ENCODE data around the gene TMEM45A.
"Not testable (repeated sequence)": the region's sequence is repeated elsewhere in the genome, so short reads cannot be mapped to it uniquely, and the experiment has no call there.

TMEM45A gene

DNA sequence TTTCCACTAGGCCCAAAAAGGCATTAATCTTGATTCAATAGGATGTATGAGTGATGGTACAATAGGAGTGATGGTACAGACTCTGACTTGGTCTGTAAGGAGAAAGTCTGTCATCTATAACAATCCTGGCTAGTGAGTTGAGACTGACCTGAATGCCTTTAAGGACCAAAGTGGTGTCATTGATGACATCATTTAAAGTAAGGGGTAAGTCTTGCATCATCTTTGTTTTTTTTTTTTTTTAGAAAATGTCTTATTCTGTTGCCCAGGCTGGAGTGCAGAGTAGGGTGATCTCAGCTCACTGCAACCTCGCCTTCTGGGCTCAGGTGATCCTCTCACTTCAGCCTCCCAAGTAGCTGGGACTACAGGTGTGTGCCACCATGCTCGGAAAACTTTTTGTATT is 5.6 kb upstream of the TMEM45A start:
- no peak for DNase-seq (ENCODE audit: low spot score)

GRCh38 chr3:100489118-100489517 is 3.3 kb upstream of the TMEM45A start:
- no peak for DNase-seq (ENCODE audit: low spot score)

- no peak for DNase-seq (ENCODE audit: low spot score)
These were observed 4.4 kb downstream of the TMEM45A start for GRCh38 chr3:100496711-100497261.

DNA sequence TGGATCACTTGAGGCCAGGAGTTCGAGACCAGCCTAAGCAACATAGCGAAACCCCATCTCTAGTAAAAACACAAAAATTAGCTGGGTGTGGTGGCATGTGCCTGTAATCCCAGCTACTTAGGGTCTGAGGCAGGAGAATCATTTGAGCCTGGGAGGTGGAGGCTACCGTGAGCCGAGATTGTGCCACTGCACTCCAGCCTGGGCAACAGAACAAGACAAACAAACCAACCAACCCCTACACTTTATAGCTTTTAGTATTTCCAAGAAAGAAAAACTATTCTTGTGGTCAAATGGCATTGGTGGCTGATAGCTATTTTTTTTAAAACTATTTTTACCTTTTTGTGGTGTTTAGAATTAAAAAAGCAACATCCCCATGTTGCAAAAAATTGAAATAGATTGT is 7.2 kb downstream of the TMEM45A start:
- DNase-seq (ENCODE audit: low spot score): no peak

GRCh38 chr3:100500320-100500880 is 8.0 kb downstream of the TMEM45A start:
- DNase-seq (ENCODE audit: low spot score): no peak

GRCh38 chr3:100503448-100503847 is 11.0 kb downstream of the TMEM45A start:
- DNase-seq (ENCODE audit: low spot score): no peak

DNA sequence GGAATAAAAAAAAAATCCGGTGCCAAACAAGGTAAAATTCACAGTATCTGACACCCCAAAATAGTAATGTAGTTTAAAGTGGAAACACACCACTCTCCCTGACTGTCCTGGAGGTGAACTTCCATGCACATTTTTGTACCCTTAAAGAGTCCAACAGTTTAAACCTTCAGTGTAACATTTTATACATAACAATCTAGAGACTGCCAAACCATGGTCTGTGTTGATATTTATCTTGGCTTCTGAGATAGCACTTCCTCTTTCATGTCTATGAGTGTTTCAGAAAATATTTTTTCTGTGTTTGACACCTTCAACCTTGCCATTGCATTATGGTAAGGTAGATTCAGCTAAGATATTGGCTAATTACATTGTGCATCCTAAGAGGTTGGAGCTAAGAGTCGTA is 13.9 kb downstream of the TMEM45A start:
- DNase-seq (ENCODE audit: low spot score): no peak

DNA sequence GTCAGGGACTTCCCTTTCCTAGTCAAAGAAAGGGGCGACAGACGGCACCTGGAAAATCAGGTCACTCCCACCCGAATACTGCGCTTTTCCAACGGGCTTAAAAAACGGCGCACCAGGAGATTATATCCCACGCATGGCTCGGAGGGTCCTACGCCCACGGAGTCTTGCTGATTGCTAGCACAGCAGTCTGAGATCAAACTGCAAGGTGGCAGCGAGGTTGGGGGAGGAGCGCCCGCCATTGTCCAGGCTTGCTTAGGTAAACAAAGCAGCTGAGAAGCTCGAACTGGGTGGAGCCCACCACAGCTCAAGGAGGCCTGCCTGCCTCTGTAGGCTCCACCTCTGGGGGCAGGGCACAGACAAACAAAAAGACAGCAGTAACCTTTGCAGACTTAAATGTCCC is 17.4 kb downstream of the TMEM45A start:
- not testable (repeated sequence) for DNase-seq (ENCODE audit: low spot score)

DNA sequence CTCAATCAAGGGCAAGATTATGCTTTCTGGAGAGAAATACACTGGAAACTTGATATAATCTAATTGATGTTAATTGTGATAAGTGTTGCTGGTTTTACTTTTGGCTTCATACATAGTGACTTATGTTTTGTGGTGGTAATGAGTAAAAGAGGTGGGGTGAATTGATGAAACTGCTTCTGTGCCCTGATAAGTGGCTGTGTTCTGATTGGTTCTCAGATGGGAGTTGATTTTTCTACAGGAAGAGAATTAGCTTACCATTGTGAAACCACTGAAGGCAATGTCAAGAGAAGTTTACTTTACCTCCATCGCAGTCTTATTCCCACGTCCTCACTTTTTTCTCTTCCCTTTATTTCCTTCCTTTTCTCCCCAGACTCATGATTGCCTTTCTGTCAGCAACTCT is 23.8 kb downstream of the TMEM45A start:
- DNase-seq (ENCODE audit: low spot score): no peak

DNA sequence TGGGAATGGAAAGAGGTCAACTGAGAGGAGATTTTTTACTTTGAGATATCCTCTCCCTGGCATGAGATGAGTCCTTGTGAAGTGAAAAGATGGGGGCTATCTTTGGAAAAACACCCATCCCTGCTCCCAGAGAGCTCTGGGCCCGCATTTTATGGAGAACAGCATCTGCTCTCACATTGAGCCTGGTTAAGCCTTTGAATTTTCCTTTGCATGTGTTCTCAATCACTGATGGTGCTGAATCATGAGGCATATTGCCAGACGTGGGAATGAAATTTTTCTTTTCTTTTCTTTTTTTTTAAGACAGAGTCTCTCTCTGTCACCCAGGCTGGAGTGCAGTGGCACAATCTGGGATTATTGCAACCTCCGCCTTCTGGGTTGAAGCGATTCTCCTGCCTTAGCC is 24.4 kb downstream of the TMEM45A start:
- DNase-seq (ENCODE audit: low spot score): no peak

GRCh38 chr3:100517276-100517675 is 24.9 kb downstream of the TMEM45A start:
- DNase-seq (ENCODE audit: low spot score): no peak

GRCh38 chr3:100518244-100518643 is 25.8 kb downstream of the TMEM45A start:
- DNase-seq (ENCODE audit: low spot score): no peak

DNA sequence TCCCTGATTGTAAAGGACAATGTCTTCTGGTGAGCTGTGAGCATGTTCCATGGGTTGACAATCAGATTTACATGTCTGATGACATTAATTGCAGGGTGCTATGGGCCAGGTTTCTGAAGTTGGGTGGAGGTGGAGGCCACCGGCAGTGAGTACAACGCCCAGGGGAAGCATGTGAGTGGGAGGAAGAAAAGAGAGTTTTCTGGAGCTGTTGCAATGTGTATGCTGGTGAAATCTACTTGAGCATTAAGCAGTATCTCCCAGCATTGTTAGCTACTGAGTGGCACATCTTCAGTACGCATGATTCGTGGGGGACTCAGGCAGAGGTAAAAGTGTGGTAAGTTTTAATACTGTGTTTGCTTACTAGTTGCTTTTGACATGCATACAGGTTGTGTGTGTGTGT is 26.6 kb downstream of the TMEM45A start:
- DNase-seq (ENCODE audit: low spot score): no peak

GRCh38 chr3:100521439-100521845 is 29.0 kb downstream of the TMEM45A start:
- DNase-seq (ENCODE audit: low spot score): no peak

DNA sequence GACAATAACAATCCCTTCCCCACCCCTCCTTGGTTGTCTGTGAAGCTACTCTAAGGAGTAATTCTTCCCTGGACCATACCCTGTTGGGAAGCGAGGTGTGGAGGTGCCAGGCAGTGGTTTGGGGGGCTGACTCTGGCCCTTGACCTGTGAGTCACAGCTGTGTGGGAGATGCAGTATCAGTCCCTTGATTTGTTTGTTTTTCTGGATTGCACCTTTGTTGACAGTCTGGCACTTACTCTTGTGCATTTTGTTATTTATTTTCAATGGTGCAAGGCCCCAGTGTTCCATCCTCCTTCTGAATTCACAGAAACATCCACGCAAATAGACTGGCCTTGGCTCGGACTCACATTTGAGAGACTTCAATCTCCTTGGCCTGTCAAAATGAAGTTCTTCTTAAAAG is 29.7 kb downstream of the TMEM45A start:
- DNase-seq (ENCODE audit: low spot score): no peak

- no peak for DNase-seq (ENCODE audit: low spot score)
These were observed 30.8 kb downstream of the TMEM45A start for GRCh38 chr3:100523050-100523760.

DNA sequence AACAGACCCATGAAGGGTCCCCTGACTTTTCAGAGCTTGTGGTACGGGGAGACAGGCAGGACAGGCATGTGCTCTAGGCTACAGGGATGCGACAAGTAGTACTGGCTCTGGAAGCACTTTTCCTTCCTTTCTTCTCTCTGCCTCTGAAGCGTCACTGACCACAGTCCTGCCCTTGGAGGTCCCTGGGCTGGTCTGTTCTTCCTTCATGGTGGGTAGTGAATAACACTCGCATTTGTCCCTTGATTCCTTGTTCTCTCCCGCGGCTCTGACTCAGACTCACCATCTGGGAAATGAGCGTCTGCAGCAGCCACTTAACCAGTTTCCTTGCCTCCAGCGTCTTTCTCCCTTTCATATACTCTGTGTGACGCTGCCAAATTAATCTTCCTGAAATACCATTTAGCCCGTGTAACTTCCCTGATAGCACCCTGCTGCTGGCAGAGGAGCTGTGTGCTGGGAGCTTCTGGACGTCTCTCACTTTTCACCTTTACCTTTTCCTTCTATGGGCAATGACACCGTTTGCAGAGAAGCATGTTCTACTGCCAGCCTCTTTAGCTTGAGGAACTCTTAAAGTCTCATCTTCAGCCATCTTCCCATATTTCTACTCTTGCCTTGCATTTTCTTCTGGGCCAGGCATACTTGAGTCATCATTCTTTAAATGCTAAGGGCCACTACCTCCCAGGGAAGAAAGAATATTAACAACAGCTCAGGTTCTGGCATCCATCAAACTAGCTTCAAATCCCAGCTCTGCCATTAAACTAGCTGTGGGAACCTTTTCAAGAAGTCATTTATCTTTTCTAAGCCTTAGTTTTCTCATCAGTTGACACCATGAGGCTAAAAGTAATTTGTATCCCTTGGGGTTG is 33.6 kb downstream of the TMEM45A start:
- no peak for DNase-seq (ENCODE audit: low spot score)

DNA sequence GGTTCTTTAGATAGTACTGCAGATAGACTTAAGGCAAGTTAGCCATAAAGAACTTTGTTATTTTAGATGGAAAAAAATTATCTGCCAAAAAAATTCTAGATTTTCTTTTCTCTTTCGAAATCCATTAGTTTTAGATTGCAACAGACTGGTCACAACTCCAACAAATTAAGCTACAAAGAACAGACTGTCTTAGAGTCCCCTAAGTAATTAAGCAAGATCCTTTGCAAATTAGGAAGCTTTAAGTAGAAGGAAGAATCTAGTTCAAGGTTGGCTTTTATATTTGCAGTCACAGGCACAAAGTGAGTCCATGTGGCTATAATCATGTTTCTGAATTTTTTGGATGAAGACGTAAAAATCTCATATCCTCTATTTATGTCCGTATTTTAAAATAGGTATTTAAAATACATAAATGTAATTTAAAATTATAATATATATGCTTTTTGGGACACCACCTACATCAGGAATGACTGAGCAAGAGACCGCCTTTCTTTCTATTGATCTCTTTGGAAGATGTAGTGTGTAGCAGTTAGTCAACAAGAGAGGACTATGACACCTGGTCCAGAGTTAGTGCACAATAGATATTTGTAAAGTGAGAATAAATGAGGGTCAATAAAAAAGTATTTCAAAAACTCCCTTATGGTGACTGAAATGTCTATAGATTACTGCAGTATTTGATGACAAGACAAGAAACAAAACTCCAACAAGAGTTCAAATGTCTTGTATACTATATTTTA is 34.4 kb downstream of the TMEM45A start:
- no peak for DNase-seq (ENCODE audit: low spot score)

DNA sequence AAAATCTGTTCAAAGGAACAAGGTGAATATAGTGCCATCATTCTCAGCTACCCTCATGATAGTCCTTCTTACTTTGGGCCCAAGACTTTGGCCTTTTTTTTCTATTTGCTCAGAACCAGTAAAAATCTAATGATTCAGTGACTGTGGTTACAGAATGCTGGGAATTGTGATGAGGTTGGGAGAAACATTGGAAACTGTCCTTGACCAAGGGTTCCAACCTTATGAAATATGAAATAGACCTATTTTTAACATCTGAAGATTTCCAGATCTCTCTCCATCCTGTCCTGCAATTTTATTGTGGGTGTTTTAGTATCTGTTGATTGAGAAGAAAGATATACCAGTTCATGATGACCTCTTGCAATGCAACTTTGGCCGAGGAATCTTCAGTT is 34.9 kb downstream of the TMEM45A start:
- no peak for DNase-seq (ENCODE audit: low spot score)

DNA sequence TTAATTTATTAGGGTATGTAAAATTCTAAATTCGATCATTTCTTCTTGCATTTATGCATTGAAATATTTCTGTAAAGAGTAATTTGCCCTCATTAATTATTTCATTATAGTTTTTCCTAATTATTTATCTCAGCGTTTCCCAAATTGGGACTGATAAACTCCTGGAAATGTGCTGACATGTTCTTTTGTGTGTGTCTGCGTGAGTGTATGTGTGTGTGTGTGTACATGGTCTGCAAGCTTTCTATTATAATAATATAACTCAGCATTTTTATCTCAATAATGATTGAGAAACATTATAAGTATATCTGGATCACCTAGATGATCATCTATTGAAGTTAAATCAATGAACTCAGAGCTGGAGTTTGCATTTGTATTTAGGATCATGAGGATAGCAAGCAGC is 38.7 kb downstream of the TMEM45A start:
- DNase-seq (ENCODE audit: low spot score): no peak

- no peak for DNase-seq (ENCODE audit: low spot score)
These were observed 40.0 kb downstream of the TMEM45A start for GRCh38 chr3:100532411-100532810.

DNA sequence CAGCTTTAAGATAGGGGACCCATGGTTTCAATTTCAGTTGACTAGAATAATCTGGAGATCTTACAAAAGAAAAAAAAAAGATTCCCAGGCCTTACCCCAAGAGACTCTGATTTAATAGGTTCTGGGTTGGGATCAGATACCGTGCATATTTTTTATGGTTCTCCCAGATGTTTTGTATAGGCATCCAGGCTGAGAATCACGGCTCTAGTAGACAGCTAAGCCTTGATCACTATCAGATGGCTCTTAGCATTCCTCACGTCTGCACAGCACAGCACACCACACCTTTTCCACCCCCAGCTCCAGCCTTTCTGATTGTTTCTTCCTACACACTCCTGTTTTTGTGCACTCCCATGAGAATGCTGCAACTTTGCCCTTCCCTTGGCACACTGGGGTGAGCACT is 40.8 kb downstream of the TMEM45A start:
- DNase-seq (ENCODE audit: low spot score): no peak
